ENCODE results near the gene SHLD1. TPM values are rescaled to one million over a fixed set of nuclear protein-coding genes. Genes with fewer than 3 reads are reported as not detected.

The SHLD1 gene
- polyA plus RNA-seq, 1 donor, result 6.8 TPM

- no peak for DNase-seq
These were observed 71.5 kb downstream of the SHLD1 start for GRCh38 chr20:5821627-5822215.

GRCh38 chr20:5822569-5822968 lies 72.4 kb downstream of the SHLD1 start:
- no peak for DNase-seq

GRCh38 chr20:5825130-5825719 lies 75.0 kb downstream of the SHLD1 start:
- DNase-seq, result no peak

- DNase-seq, result no peak
These were observed 77.1 kb downstream of the SHLD1 start for GRCh38 chr20:5827098-5827853.

- DNase-seq, result no peak
These were observed 77.7 kb downstream of the SHLD1 start for GRCh38 chr20:5827861-5828260.

- DNase-seq, result no peak
These were observed 79.1 kb downstream of the SHLD1 start for GRCh38 chr20:5829241-5829809.

GRCh38 chr20:5831539-5832237 lies 81.5 kb downstream of the SHLD1 start:
- DNase-seq, result no peak

- no peak for DNase-seq
These were observed 83.2 kb downstream of the SHLD1 start for GRCh38 chr20:5833309-5833941.

- no peak for DNase-seq
These were observed 84.3 kb downstream of the SHLD1 start for GRCh38 chr20:5834436-5835005.

GRCh38 chr20:5835321-5835821 lies 85.2 kb downstream of the SHLD1 start:
- DNase-seq, result no peak

GRCh38 chr20:5835871-5836270 lies 85.7 kb downstream of the SHLD1 start:
- peak; percentile 25 for DNase-seq

- no peak for DNase-seq
These were observed 86.4 kb downstream of the SHLD1 start for GRCh38 chr20:5836569-5836968.

- DNase-seq, result no peak
These were observed 90.3 kb downstream of the SHLD1 start for GRCh38 chr20:5840411-5841002.

- DNase-seq, result no peak
These were observed 91.3 kb downstream of the SHLD1 start for GRCh38 chr20:5841522-5841921.

- no peak for DNase-seq
These were observed 92.3 kb downstream of the SHLD1 start for GRCh38 chr20:5842465-5842864.

GRCh38 chr20:5843054-5843592 lies 92.9 kb downstream of the SHLD1 start:
- no peak for DNase-seq

- no peak for DNase-seq
These were observed 94.0 kb downstream of the SHLD1 start for GRCh38 chr20:5844063-5844681.

GRCh38 chr20:5845681-5846615 lies 95.7 kb downstream of the SHLD1 start:
- DNase-seq, result peak; percentile 17

- no peak for DNase-seq
These were observed 98.7 kb downstream of the SHLD1 start for GRCh38 chr20:5848711-5849505.

All from hindlimb muscle (tissue), 1 donor.